ENCODE measurements around the gene OR7G1.

Gene OR7G1

GRCh38 chr19:9086761-9087160, 28.8 kb downstream of the OR7G1 start, which contains the start of gene OR1M1:
Gene OR1M1 (plus strand): TSS chr19:9087061. CDS start chr19:9093245, 6,184 bp downstream.
- no peak for TF ChIP-seq CTCF (IDR thresholded peaks at IDR 0.05; ENCODE audit: insufficient read depth, low read length, poor library complexity, severe bottlenecking)
- TF ChIP-seq EZH2phosphoT487 (conservative IDR thresholded peaks at IDR 0.05; ENCODE audit: low read length), result no peak

GRCh38 chr19:9078651-9079050, 36.9 kb downstream of the OR7G1 start:
- no peaks in the 10 kb centered on the region for H3F3A ChIP-seq (ENCODE audit: insufficient read depth)
- no peak overlapping the region for H3K27ac ChIP-seq (ENCODE audit: low read depth, low read length)
- H3K4me2 ChIP-seq (ENCODE audit: low read depth, low read length, poor library complexity, severe bottlenecking), result no peak overlapping the region
- TF ChIP-seq CTCF (IDR thresholded peaks at IDR 0.05; ENCODE audit: insufficient read depth, low read length, poor library complexity, severe bottlenecking), result no peak
- TF ChIP-seq EZH2phosphoT487 (conservative IDR thresholded peaks at IDR 0.05; ENCODE audit: low read length), result no peak
- no peaks in the 10 kb centered on the region for H3K36me3 ChIP-seq (ENCODE audit: low read length)
- H4K20me1 ChIP-seq (ENCODE audit: low read depth, low read length), result no peaks in the 10 kb centered on the region
- no peak overlapping the region for H3K4me3 ChIP-seq (ENCODE audit: insufficient read depth, low read length, poor library complexity, severe bottlenecking)
- no peaks in the 10 kb centered on the region for H3K9me2 ChIP-seq (replicated peaks; ENCODE audit: insufficient read depth, low read length)
- no peaks in the 10 kb centered on the region for H3K79me2 ChIP-seq (ENCODE audit: insufficient read depth, low read length)
- H3K9me3 ChIP-seq (ENCODE audit: insufficient read depth, low read length), result no peaks in the 10 kb centered on the region
- no peak overlapping the region for H2AFZ ChIP-seq (ENCODE audit: low read depth, low read length, severe bottlenecking)
- H3K27me3 ChIP-seq (ENCODE audit: low read length), result no peaks in the 10 kb centered on the region
- H3K9ac ChIP-seq (ENCODE audit: low read length), result no peak overlapping the region

More at GRCh38 chr19:9086761-9087160, 28.8 kb downstream of the OR7G1 start, which contains the start of gene OR1M1:
- Histone ChIP-seq H4K20me1 (ENCODE audit: low read depth, low read length) (no peaks in the 10 kb centered on the region), H3F3A (ENCODE audit: insufficient read depth) (no peaks in the 10 kb centered on the region), H2AFZ (ENCODE audit: low read depth, low read length, severe bottlenecking) (no peak within 1 kb of the TSS), H3K36me3 (ENCODE audit: low read length) (no peaks in the 10 kb centered on the region), H3K9ac (ENCODE audit: low read length) (no peak within 1 kb of the TSS), H3K4me3 (ENCODE audit: insufficient read depth, low read length, poor library complexity, severe bottlenecking) (no peak within 1 kb of the TSS), H3K9me2 (replicated peaks; ENCODE audit: insufficient read depth, low read length) (no peaks in the 10 kb centered on the region), H3K27ac (ENCODE audit: low read depth, low read length) (no peak within 1 kb of the TSS), H3K27me3 (ENCODE audit: low read length) (no peaks in the 10 kb centered on the region), H3K4me2 (ENCODE audit: low read depth, low read length, poor library complexity, severe bottlenecking) (no peak within 1 kb of the TSS), H3K79me2 (ENCODE audit: insufficient read depth, low read length) (no peaks in the 10 kb centered on the region), H3K9me3 (ENCODE audit: insufficient read depth, low read length) (no peaks in the 10 kb centered on the region)

GRCh38 chr19:9076901-9077300, 38.7 kb downstream of the OR7G1 start:
- Histone ChIP-seq H3K4me2 (ENCODE audit: low read depth, low read length, poor library complexity, severe bottlenecking) (no peak overlapping the region), H3K9ac (ENCODE audit: low read length) (no peak overlapping the region), H3K4me3 (ENCODE audit: insufficient read depth, low read length, poor library complexity, severe bottlenecking) (no peak overlapping the region), H3F3A (ENCODE audit: insufficient read depth) (no peaks in the 10 kb centered on the region), H3K9me3 (ENCODE audit: insufficient read depth, low read length) (no peaks in the 10 kb centered on the region), H3K9me2 (replicated peaks; ENCODE audit: insufficient read depth, low read length) (no peaks in the 10 kb centered on the region), H3K36me3 (ENCODE audit: low read length) (no peaks in the 10 kb centered on the region), H2AFZ (ENCODE audit: low read depth, low read length, severe bottlenecking) (no peak overlapping the region), H3K27ac (ENCODE audit: low read depth, low read length) (no peak overlapping the region), H4K20me1 (ENCODE audit: low read depth, low read length) (no peaks in the 10 kb centered on the region), H3K27me3 (ENCODE audit: low read length) (no peaks in the 10 kb centered on the region), H3K79me2 (ENCODE audit: insufficient read depth, low read length) (no peaks in the 10 kb centered on the region)
- TF ChIP-seq EZH2phosphoT487 (conservative IDR thresholded peaks at IDR 0.05; ENCODE audit: low read length) (no peak), CTCF (IDR thresholded peaks at IDR 0.05; ENCODE audit: insufficient read depth, low read length, poor library complexity, severe bottlenecking) (no peak)

All from SU-DHL-6 (cell line).